Measurements from ENCODE around the gene SMLR1. TPM values are rescaled to one million over a fixed set of nuclear protein-coding genes. Genes with fewer than 3 reads are reported as not detected.

SMLR1 gene
- total RNA-seq, 1 experiment from 2014 or later, result not detected

- no peaks in the 10 kb centered on the region for H4K20me1 ChIP-seq (ENCODE audit: insufficient read depth)
- no peaks in the 10 kb centered on the region for H3K9me2 ChIP-seq (ENCODE audit: insufficient read depth)
- TF ChIP-seq CTCF (conservative IDR thresholded peaks at IDR 0.05) (no peak), EZH2 (IDR thresholded peaks at IDR 0.05; ENCODE audit: low read depth) (no peak)
- no peaks in the 10 kb centered on the region for H3K36me3 ChIP-seq (ENCODE audit: low read depth)
- DNase-seq, result no peak
- ChIA-PET CTCF (no interaction called here), POLR2A (ENCODE audit: unreplicated experiment) (no interaction called here)
- intact Hi-C loops (cut with micrococcal nuclease; ENCODE audit: unreplicated experiment), result loop anchor here (10.0 kb wide), 1 partner anchor 776 kb away; no protein-coding TSS in a partner anchor
- BruUV-seq (replicated peaks), result no TSS peak
- H3K27ac ChIP-seq, result no peak overlapping the region
- H3K79me2 ChIP-seq (ENCODE audit: low read depth), result no peaks in the 10 kb centered on the region
- no peak overlapping the region for H3K4me2 ChIP-seq
- no peaks in the 10 kb centered on the region for H3F3A ChIP-seq (ENCODE audit: insufficient read depth, low read depth)
- no peak overlapping the region for H2AFZ ChIP-seq
- no peaks in the 10 kb centered on the region for H3K27me3 ChIP-seq (ENCODE audit: insufficient read depth, low read depth)
- no peak overlapping the region for H3K4me3 ChIP-seq
- H3K9me3 ChIP-seq (ENCODE audit: insufficient read depth, low read depth), result no peaks in the 10 kb centered on the region
- no peaks in the 10 kb centered on the region for H3K4me1 ChIP-seq (replicated peaks; ENCODE audit: insufficient read depth)
Measured at GRCh38 chr6:130841128-130841728, 14.0 kb downstream of the SMLR1 start.

GRCh38 chr6:130843575-130844320 lies 16.5 kb downstream of the SMLR1 start:
- BruUV-seq (replicated peaks), result no TSS peak
- H3K9me2 ChIP-seq (ENCODE audit: insufficient read depth), result no peaks in the 10 kb centered on the region
- intact Hi-C loops (cut with micrococcal nuclease; ENCODE audit: unreplicated experiment), result loop anchor here (1.0 to 10.0 kb wide), 2 partner anchors 521 to 779 kb away; no protein-coding TSS in a partner anchor
- H3K36me3 ChIP-seq (ENCODE audit: low read depth), result no peaks in the 10 kb centered on the region
- H4K20me1 ChIP-seq (ENCODE audit: insufficient read depth), result no peaks in the 10 kb centered on the region
- no peaks in the 10 kb centered on the region for H3K79me2 ChIP-seq (ENCODE audit: low read depth)
- H2AFZ ChIP-seq, result no peak overlapping the region
- ChIA-PET POLR2A (ENCODE audit: unreplicated experiment) (no interaction called here), CTCF (no interaction called here)
- no peaks in the 10 kb centered on the region for H3K27me3 ChIP-seq (ENCODE audit: insufficient read depth, low read depth)
- DNase-seq, result no peak
- H3K27ac ChIP-seq, result no peak overlapping the region
- no peaks in the 10 kb centered on the region for H3K9me3 ChIP-seq (ENCODE audit: insufficient read depth, low read depth)
- peak; percentile 82 for TF ChIP-seq CTCF (conservative IDR thresholded peaks at IDR 0.05)
- no peak for TF ChIP-seq EZH2 (IDR thresholded peaks at IDR 0.05; ENCODE audit: low read depth)
- H3K4me1 ChIP-seq (replicated peaks; ENCODE audit: insufficient read depth), result no peaks in the 10 kb centered on the region
- no peak overlapping the region for H3K4me2 ChIP-seq
- H3F3A ChIP-seq (ENCODE audit: insufficient read depth, low read depth), result no peaks in the 10 kb centered on the region
- no peak overlapping the region for H3K4me3 ChIP-seq

- Histone ChIP-seq H3K4me2 (no peak overlapping the region), H3K27ac (no peak overlapping the region), H3F3A (ENCODE audit: insufficient read depth, low read depth) (no peaks in the 10 kb centered on the region), H3K27me3 (ENCODE audit: insufficient read depth, low read depth) (no peaks in the 10 kb centered on the region), H2AFZ (no peak overlapping the region), H3K4me1 (replicated peaks; ENCODE audit: insufficient read depth) (no peaks in the 10 kb centered on the region), H3K36me3 (ENCODE audit: low read depth) (no peaks in the 10 kb centered on the region), H4K20me1 (ENCODE audit: insufficient read depth) (no peaks in the 10 kb centered on the region), H3K9me2 (ENCODE audit: insufficient read depth) (no peaks in the 10 kb centered on the region), H3K79me2 (ENCODE audit: low read depth) (no peaks in the 10 kb centered on the region), H3K4me3 (no peak overlapping the region), H3K9me3 (ENCODE audit: insufficient read depth, low read depth) (no peaks in the 10 kb centered on the region)
- TF ChIP-seq EZH2 (IDR thresholded peaks at IDR 0.05; ENCODE audit: low read depth) (no peak), CTCF (conservative IDR thresholded peaks at IDR 0.05) (no peak)
- DNase-seq, result no peak
- BruUV-seq (replicated peaks), result no TSS peak
- intact Hi-C loops (cut with micrococcal nuclease; ENCODE audit: unreplicated experiment), result loop anchor here (10.0 kb wide), 1 partner anchor 782 kb away; no protein-coding TSS in a partner anchor
- ChIA-PET CTCF (no interaction called here), POLR2A (ENCODE audit: unreplicated experiment) (no interaction called here)
Measured at GRCh38 chr6:130846501-130846900, 19.3 kb downstream of the SMLR1 start.
